ENCODE data around the gene SERPINB6.
"Not testable (repeated sequence)": the region's sequence is repeated elsewhere in the genome, so short reads cannot be mapped to it uniquely, and the experiment has no call there.

The SERPINB6 gene

GRCh38 chr6:2931055-2931454 is 40.3 kb downstream of the SERPINB6 start:
- no peak overlapping the region for H3K27ac Mint-ChIP-seq

GRCh38 chr6:2927931-2928330 is 43.4 kb downstream of the SERPINB6 start:
- Mint-ChIP-seq H3K27me3 (ENCODE audit: low read depth, poor library complexity) (peaks cover 23% of the 10 kb centered on the region), H3K4me1 (peaks cover 13% of the 10 kb centered on the region), H3K9me3 (peaks cover 19% of the 10 kb centered on the region)
- not testable (repeated sequence) for H3K27ac Mint-ChIP-seq; DNase-seq; H3K36me3 Mint-ChIP-seq (ENCODE audit: low read depth); H3K4me3 Mint-ChIP-seq

More at GRCh38 chr6:2931055-2931454, 40.3 kb downstream of the SERPINB6 start:
- Mint-ChIP-seq H3K36me3 (ENCODE audit: low read depth) (no peaks in the 10 kb centered on the region), H3K4me1 (peaks cover 5% of the 10 kb centered on the region), H3K4me3 (no peak overlapping the region), H3K9me3 (peaks cover 19% of the 10 kb centered on the region), H3K27me3 (ENCODE audit: low read depth, poor library complexity) (peaks cover 20% of the 10 kb centered on the region)
- no peak for DNase-seq
- TF ChIP-seq CTCF (IDR thresholded peaks at IDR 0.05) = no peak

- peaks cover 17% of the 10 kb centered on the region for H3K27me3 Mint-ChIP-seq (ENCODE audit: low read depth, poor library complexity)
- not testable (repeated sequence) for H3K4me3 Mint-ChIP-seq; H3K36me3 Mint-ChIP-seq (ENCODE audit: low read depth); DNase-seq
- H3K4me1 Mint-ChIP-seq = peaks cover 13% of the 10 kb centered on the region
- H3K27ac Mint-ChIP-seq = peak overlapping the region; percentile 16
- H3K9me3 Mint-ChIP-seq = peaks cover 22% of the 10 kb centered on the region
Measured at GRCh38 chr6:2925842-2926747, 45.3 kb downstream of the SERPINB6 start.

GRCh38 chr6:2921520-2922115 is 49.7 kb downstream of the SERPINB6 start:
- Mint-ChIP-seq H3K36me3 (ENCODE audit: low read depth) (peaks cover 7% of the 10 kb centered on the region), H3K4me1 (peaks cover 13% of the 10 kb centered on the region), H3K9me3 (peaks cover 25% of the 10 kb centered on the region), H3K4me3 (no peak overlapping the region), H3K27ac (no peak overlapping the region), H3K27me3 (ENCODE audit: low read depth, poor library complexity) (peaks cover 5% of the 10 kb centered on the region)
- no peak for TF ChIP-seq CTCF (IDR thresholded peaks at IDR 0.05)
- no peak for DNase-seq

- TF ChIP-seq CTCF (IDR thresholded peaks at IDR 0.05) = no peak
- H3K9me3 Mint-ChIP-seq = peaks cover 25% of the 10 kb centered on the region
- no peak for DNase-seq
- H3K36me3 Mint-ChIP-seq (ENCODE audit: low read depth) = peaks cover 7% of the 10 kb centered on the region
- H3K4me3 Mint-ChIP-seq = no peak overlapping the region
- H3K27me3 Mint-ChIP-seq (ENCODE audit: low read depth, poor library complexity) = peaks cover 5% of the 10 kb centered on the region
- no peak overlapping the region for H3K27ac Mint-ChIP-seq
- H3K4me1 Mint-ChIP-seq = peaks cover 4% of the 10 kb centered on the region
Measured at GRCh38 chr6:2920671-2921112, 50.7 kb downstream of the SERPINB6 start.

GRCh38 chr6:2919886-2920285 is 51.5 kb downstream of the SERPINB6 start:
- peaks cover 7% of the 10 kb centered on the region for H3K36me3 Mint-ChIP-seq (ENCODE audit: low read depth)
- peaks cover 5% of the 10 kb centered on the region for H3K27me3 Mint-ChIP-seq (ENCODE audit: low read depth, poor library complexity)
- no peak for TF ChIP-seq CTCF (IDR thresholded peaks at IDR 0.05)
- no peak for DNase-seq
- no peak overlapping the region for H3K27ac Mint-ChIP-seq
- H3K4me3 Mint-ChIP-seq = no peak overlapping the region
- H3K4me1 Mint-ChIP-seq = no peaks in the 10 kb centered on the region
- peaks cover 25% of the 10 kb centered on the region for H3K9me3 Mint-ChIP-seq

Measured in nephron progenitor cell (in vitro differentiated cells).